GM23338 (cell line): Measurements from ENCODE around the gene ARID3A.

Source experiments
- CTCF ChIP-seq, 2 experiments: fragments of 200-600 bp in 1 of 2; sonication (generic) in 1 of 2; conservative IDR thresholded peaks; 2 replicates each; pipeline versions ENCODE4 v1.5.1 to v1.6.1; 2016 to 2017; ENCODE audit warnings: antibody characterized with exemption in 2 of 2, low read depth in 2 of 2, mild to moderate bottlenecking in 2 of 2, moderate library complexity in 1 of 2
- EZH2 ChIP-seq: fragments of 200-600 bp; sonication (generic); IDR thresholded peaks from one replicate; pipeline ENCODE4 v1.8.0; 2017; ENCODE audit warnings: antibody characterized with exemption, mild to moderate bottlenecking, low read depth; ENCODE audit not compliant: unreplicated experiment
- EZH2phosphoT487 ChIP-seq: fragments of 200-600 bp; sonication (generic); IDR thresholded peaks from one replicate; pipeline ENCODE4 v1.8.1; 2018; ENCODE audit warnings: antibody characterized with exemption; ENCODE audit not compliant: unreplicated experiment
- JUNB ChIP-seq: IDR thresholded peaks from one replicate; pipeline ENCODE4 v1.6.1; 2016; ENCODE audit warnings: antibody characterized with exemption; ENCODE audit not compliant: unreplicated experiment
- NANOG ChIP-seq: IDR thresholded peaks from 2 replicates; pipeline ENCODE4 v1.6.1; 2016; ENCODE audit warnings: antibody characterized with exemption, borderline replicate concordance
- POLR2AphosphoS5 ChIP-seq: IDR thresholded peaks from 2 replicates; pipeline ENCODE4 v1.6.1; 2016; ENCODE audit warnings: antibody characterized with exemption, low read depth
- REST ChIP-seq: IDR thresholded peaks from one replicate; pipeline ENCODE4 v1.6.1; 2018; ENCODE audit warnings: antibody characterized with exemption; ENCODE audit not compliant: unreplicated experiment
- STAT1 ChIP-seq: IDR thresholded peaks from one replicate; pipeline ENCODE4 v1.6.1; 2016; ENCODE audit warnings: antibody characterized with exemption; ENCODE audit not compliant: unreplicated experiment

- TF ChIP-seq CTCF (conservative IDR thresholded peaks at IDR 0.05; ENCODE audit: low read depth in 2 of 2) (no peak), NANOG (no peak), JUNB (no peak), REST (no peak), STAT1 (no peak), EZH2 (no peak), EZH2phosphoT487 (no peak), POLR2AphosphoS5 (no peak)
Measured at GRCh38 chr19:942133-942645, 16.4 kb downstream of the ARID3A start.
